Measurements from ENCODE around the gene CROCC2. TPM values are rescaled to one million over a fixed set of nuclear protein-coding genes. Genes with fewer than 3 reads are reported as not detected.

CROCC2 gene
- polyA plus RNA-seq (2012; rRNA removed), result not detected in 2 replicates
- not detected in 2 replicates for polyA plus RNA-seq (2012; cell fraction: cytosol; rRNA removed)
- polyA plus RNA-seq (2012; cell fraction: nucleus; rRNA removed), result 0.01 and 0.06 TPM in 2 replicates

DNA sequence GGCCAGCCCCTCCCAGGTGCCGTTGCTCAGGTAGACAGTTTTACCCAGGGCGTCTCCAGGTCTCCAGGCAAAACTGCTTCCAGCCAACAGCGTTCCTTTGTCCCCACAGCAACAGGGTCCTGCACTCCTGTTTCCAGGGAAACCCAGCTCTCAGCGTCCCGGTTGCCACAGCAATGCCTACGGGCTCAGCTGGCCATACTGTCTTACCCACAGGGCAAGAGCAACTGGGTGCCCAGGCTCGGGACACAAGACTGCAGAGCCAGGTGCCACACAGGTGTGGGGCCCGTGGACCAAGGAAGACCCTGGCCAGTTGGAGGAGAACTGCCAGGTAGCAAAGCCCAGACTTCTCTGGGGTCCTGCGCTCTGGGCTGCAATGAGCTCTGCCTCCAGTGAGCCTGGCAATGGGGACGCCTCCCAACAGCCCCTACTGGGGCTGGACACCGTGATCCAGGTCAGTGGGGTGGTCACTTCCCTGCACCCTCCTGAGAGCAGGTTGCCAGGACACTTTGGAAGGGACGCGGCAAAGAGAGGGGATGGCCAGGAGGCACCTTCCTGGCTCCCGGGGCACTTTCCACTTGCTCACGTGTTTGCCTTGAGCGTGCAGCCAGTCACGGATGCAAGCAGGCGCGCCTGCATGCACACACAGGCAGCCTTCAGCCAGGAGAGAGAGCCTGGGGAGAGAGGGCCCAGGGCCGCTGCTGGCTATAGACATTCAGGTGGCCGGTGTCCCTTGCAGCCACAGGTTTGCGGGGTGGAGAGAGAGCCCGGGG, at the start of gene CROCC2:
TSS of gene CROCC2 (plus strand) at position 196 of the 770 bp plus-strand sequence. CDS start at position 374, 178 bp downstream.
- Histone ChIP-seq H3K36me3 (replicated peaks in 1 of 2; ENCODE audit: control insufficient read depth in 1 of 2, insufficient read depth in 2 of 2, low read length in 1 of 2) (no peaks in the 10 kb centered on the region), H3K9me2 (no peaks in the 10 kb centered on the region), H3K79me2 (ENCODE audit: insufficient read depth) (no peaks in the 10 kb centered on the region), H3K4me3 (ENCODE audit: low read depth in 2 of 2, low read length in 1 of 2) (no peak within 1 kb of the TSS), H3K27me3 (ENCODE audit: insufficient read depth) (peaks cover 5% of the 10 kb centered on the region; the same call in 1 of the 2 replicates), H3K9me3 (no peaks in the 10 kb centered on the region), H3F3A (replicated peaks; ENCODE audit: insufficient read depth) (no peaks in the 10 kb centered on the region), H3K9ac (no peak within 1 kb of the TSS), H3K4me1 (ENCODE audit: control insufficient read depth in 1 of 2, insufficient read depth in 2 of 2, low read depth in 1 of 2, low read length in 1 of 2) (peaks cover 0 to 64% of the 10 kb centered on the region in 2 experiments; a peak in 1 of 4 replicates), H3K27ac (ENCODE audit: low read depth in 2 of 2, low read length in 1 of 2) (no peak within 1 kb of the TSS), H2AFZ (ENCODE audit: low read depth) (no peak within 1 kb of the TSS), H4K20me1 (ENCODE audit: insufficient read depth) (no peaks in the 10 kb centered on the region), H3K4me2 (no peak within 1 kb of the TSS)
- ChIA-PET POLR2A (no interaction called here), CTCF (interaction anchor here (1.4 to 1.7 kb wide), 2 partner anchors 9 to 55 kb away, joined by 4 to 5 read pairs; no protein-coding TSS in a partner anchor)
- TF ChIP-seq, protein P1, sequence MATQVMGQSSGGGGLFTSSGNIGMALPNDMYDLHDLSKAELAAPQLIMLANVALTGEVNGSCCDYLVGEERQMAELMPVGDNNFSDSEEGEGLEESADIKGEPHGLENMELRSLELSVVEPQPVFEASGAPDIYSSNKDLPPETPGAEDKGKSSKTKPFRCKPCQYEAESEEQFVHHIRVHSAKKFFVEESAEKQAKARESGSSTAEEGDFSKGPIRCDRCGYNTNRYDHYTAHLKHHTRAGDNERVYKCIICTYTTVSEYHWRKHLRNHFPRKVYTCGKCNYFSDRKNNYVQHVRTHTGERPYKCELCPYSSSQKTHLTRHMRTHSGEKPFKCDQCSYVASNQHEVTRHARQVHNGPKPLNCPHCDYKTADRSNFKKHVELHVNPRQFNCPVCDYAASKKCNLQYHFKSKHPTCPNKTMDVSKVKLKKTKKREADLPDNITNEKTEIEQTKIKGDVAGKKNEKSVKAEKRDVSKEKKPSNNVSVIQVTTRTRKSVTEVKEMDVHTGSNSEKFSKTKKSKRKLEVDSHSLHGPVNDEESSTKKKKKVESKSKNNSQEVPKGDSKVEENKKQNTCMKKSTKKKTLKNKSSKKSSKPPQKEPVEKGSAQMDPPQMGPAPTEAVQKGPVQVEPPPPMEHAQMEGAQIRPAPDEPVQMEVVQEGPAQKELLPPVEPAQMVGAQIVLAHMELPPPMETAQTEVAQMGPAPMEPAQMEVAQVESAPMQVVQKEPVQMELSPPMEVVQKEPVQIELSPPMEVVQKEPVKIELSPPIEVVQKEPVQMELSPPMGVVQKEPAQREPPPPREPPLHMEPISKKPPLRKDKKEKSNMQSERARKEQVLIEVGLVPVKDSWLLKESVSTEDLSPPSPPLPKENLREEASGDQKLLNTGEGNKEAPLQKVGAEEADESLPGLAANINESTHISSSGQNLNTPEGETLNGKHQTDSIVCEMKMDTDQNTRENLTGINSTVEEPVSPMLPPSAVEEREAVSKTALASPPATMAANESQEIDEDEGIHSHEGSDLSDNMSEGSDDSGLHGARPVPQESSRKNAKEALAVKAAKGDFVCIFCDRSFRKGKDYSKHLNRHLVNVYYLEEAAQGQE (IDR thresholded peaks at IDR 0.05; ENCODE audit: low read depth, low read length), result no peak
- TF ChIP-seq RAD21 (IDR thresholded peaks at IDR 0.05; ENCODE audit: low read length) (no peak), NRF1 (IDR thresholded peaks at IDR 0.05; ENCODE audit: low read depth, low read length) (no peak)
- TF ChIP-seq, protein P2, sequence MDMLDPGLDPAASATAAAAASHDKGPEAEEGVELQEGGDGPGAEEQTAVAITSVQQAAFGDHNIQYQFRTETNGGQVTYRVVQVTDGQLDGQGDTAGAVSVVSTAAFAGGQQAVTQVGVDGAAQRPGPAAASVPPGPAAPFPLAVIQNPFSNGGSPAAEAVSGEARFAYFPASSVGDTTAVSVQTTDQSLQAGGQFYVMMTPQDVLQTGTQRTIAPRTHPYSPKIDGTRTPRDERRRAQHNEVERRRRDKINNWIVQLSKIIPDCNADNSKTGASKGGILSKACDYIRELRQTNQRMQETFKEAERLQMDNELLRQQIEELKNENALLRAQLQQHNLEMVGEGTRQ (IDR thresholded peaks at IDR 0.05; ENCODE audit: borderline replicate concordance, low read depth, low read length), result no peak
- peak; percentile 71 for DNase-seq
- WGBS (ENCODE audit: low lambda C conversion rate), result 9% methylated on average over 17 of the region's 23 CpGs

DNA sequence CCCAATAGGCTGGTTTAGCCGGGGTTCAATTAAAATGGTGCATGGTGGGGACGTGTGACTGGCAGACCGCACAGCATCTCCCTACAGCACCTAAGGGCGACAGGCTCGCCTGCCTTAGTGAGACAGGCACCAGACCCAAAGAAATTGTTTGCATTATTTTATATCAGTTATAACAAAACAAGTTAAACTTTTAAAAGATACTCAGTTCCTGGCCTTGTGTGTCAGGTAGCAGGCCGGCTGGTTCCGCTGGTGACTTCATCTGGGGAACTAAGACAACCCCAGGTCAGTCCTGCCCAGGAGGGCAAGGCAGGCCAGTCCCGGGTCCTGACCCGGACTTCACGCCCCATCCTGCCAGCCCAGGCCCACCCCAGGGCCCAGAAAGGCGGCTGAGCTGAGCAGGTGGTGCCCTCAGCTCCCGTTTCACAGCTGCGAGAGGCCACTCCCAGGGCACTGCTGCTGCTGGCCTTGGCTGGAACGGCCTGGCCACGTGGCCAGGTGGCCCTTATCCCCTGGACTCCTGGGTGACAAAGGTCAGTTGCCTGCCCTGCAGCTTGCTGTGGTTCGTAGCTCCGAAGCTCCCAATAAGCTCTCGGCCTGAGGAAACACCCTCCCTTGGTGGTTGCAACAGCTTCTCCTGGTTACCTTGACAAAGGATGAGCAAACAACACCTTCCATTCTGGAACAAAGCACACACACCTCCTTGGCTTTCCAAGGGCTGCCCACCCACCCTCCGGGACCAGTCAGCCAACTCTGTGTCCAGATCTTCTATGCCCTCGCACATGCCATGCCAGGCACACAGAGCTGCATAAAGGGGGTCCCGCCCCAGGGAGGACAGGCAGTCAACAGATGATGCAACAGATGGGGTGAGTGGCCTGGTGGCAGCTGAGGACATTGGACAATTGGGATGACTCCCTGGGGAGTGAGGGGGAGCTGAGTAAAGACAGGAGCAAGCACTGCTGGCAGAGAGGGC, 48.8 kb upstream of the CROCC2 start:
- Histone ChIP-seq H3K4me2 (no peak overlapping the region), H3F3A (replicated peaks; ENCODE audit: insufficient read depth) (no peaks in the 10 kb centered on the region), H3K9me2 (no peaks in the 10 kb centered on the region), H3K9me3 (no peaks in the 10 kb centered on the region), H3K4me3 (ENCODE audit: low read depth in 2 of 2, low read length in 1 of 2) (no peak overlapping the region), H3K4me1 (ENCODE audit: control insufficient read depth in 1 of 2, insufficient read depth in 2 of 2, low read depth in 1 of 2, low read length in 1 of 2) (no peaks in the 10 kb centered on the region), H3K79me2 (ENCODE audit: insufficient read depth) (no peaks in the 10 kb centered on the region), H3K27me3 (ENCODE audit: insufficient read depth) (peaks cover 12% of the 10 kb centered on the region; the same call in 1 of the 2 replicates), H3K27ac (ENCODE audit: low read depth in 2 of 2, low read length in 1 of 2) (no peak overlapping the region), H3K9ac (no peak overlapping the region), H3K36me3 (replicated peaks in 1 of 2; ENCODE audit: control insufficient read depth in 1 of 2, insufficient read depth in 2 of 2, low read length in 1 of 2) (no peaks in the 10 kb centered on the region), H2AFZ (ENCODE audit: low read depth) (no peak overlapping the region), H4K20me1 (ENCODE audit: insufficient read depth) (no peaks in the 10 kb centered on the region)
- TF ChIP-seq JUND (IDR thresholded peaks at IDR 0.05) (no peak), EP300 (IDR thresholded peaks at IDR 0.05; ENCODE audit: borderline replicate concordance in 1 of 2, low read depth in 1 of 2, low read length in 1 of 2) (no peak), TAF1 (IDR thresholded peaks at IDR 0.05; ENCODE audit: borderline replicate concordance, low read depth, low read length) (no peak)
- POLR2A ChIA-PET, result no interaction called here
- CTCF ChIA-PET, result interaction anchor here (0.8 to 1.7 kb wide), 5 partner anchors 8 to 57 kb away, joined by 3 to 4 read pairs (median 3); no protein-coding TSS in a partner anchor
- DNase-seq, result no peak
- 74% methylated on average over 13 of the region's 21 CpGs for WGBS (ENCODE audit: low lambda C conversion rate)
